OCI-LY3 (cell line): ENCODE results near the gene CCDC127.
"Not testable (repeated sequence)": the region's sequence is repeated elsewhere in the genome, so short reads cannot be mapped to it uniquely, and the experiment has no call there.

ENCODE experiments used
- H2AFZ ChIP-seq: fragments of 200-600, 300-600 bp; shearing (Covaris generic); 2 replicates; pipeline ENCODE4 v1.6.0; 2014; ENCODE audit warnings: antibody characterized with exemption, low read depth, low read length
- H3K27ac ChIP-seq: fragments of 200-600, 300-600 bp; sonication (generic); 2 replicates; pipeline ENCODE4 v1.5.1; 2014; ENCODE audit warnings: mild to moderate bottlenecking, low read length, moderate library complexity, mixed read lengths
- H3K27me3 ChIP-seq: fragments of 200-600, 300-600 bp; sonication (generic); 2 replicates; pipeline ENCODE4 v1.6.1; 2014; ENCODE audit warnings: low read depth, low read length, mixed read lengths
- H3K36me3 ChIP-seq: fragments of 200-600, 300-600 bp; sonication (generic); replicated peaks from 2 replicates; pipeline ENCODE3; 2014; ENCODE audit warnings: low read depth, low read length, mixed read lengths
- H3K4me1 ChIP-seq: fragments of 300-600, 200-600 bp; sonication (generic); 2 replicates; pipeline ENCODE4 v1.6.1; 2014; ENCODE audit warnings: low read length, mixed read lengths
- H3K4me2 ChIP-seq: fragments of 200-600, 300-600 bp; sonication (generic); 2 replicates; pipeline ENCODE4 v1.6.1; 2014; ENCODE audit warnings: low read length, mixed read lengths
- H3K4me3 ChIP-seq: fragments of 300-600, 200-600 bp; sonication (generic); 2 replicates; pipeline ENCODE4 v1.5.1; 2014; ENCODE audit warnings: antibody characterized with exemption, mild to moderate bottlenecking, low read length, moderate library complexity
- H3K79me2 ChIP-seq: fragments of 300-600, 200-600 bp; shearing (Covaris generic); 2 replicates; pipeline ENCODE4 v1.6.1; 2014; ENCODE audit warnings: mild to moderate bottlenecking, low read length, mixed read lengths
- H3K9ac ChIP-seq: fragments of 300-600, 200-600 bp; shearing (Covaris generic); 2 replicates; pipeline ENCODE4 v1.6.0; 2014; ENCODE audit warnings: mild to moderate bottlenecking, low read length, moderate library complexity
- H3K9me3 ChIP-seq: fragments of 200-600, 300-600 bp; shearing (Covaris generic); 2 replicates; pipeline ENCODE4 v1.6.1; 2014; ENCODE audit warnings: low read length, mixed read lengths; ENCODE audit not compliant: insufficient read depth
- H4K20me1 ChIP-seq: fragments of 200-600, 300-600 bp; sonication (generic); 2 replicates; pipeline ENCODE4 v1.6.1; 2016; ENCODE audit warnings: low read length, mixed read lengths; ENCODE audit not compliant: insufficient read depth
- CTCF ChIP-seq: fragments of 200-600, 300-600 bp; sonication (generic); IDR thresholded peaks from 2 replicates; pipeline ENCODE4 v1.5.1; 2014; ENCODE audit warnings: antibody characterized with exemption, low read length, low read depth
- EZH2phosphoT487 ChIP-seq: fragments of 200-600 bp; shearing (Covaris generic); IDR thresholded peaks from 2 replicates; pipeline ENCODE4 v1.6.1; 2018; ENCODE audit warnings: antibody characterized with exemption, mixed run types, low read depth

Gene CCDC127

GRCh38 chr5:218457-219291 lies 721 bp upstream of the CCDC127 start:
- Histone ChIP-seq H4K20me1 (peaks cover 43% of the 10 kb centered on the region), H3K79me2 (peaks cover 57% of the 10 kb centered on the region), H3K9ac (peak overlapping the region; percentile 91), H3K27me3 (no peaks in the 10 kb centered on the region), H3K36me3 (peaks cover 4% of the 10 kb centered on the region), H3K27ac (0 out of 2 replicates have a peak overlapping the region, but pooled peaks have one; percentile 38), H2AFZ (no peak overlapping the region), H3K9me3 (no peaks in the 10 kb centered on the region), H3K4me2 (peak overlapping the region; percentile 95), H3K4me1 (peaks cover 25% of the 10 kb centered on the region), H3K4me3 (peak overlapping the region; percentile 97)
- no peak for TF ChIP-seq EZH2phosphoT487
- no peak for TF ChIP-seq CTCF

GRCh38 chr5:216076-216475 lies 1.9 kb downstream of the CCDC127 start:
- H2AFZ ChIP-seq, H3K27me3 ChIP-seq, H3K9me3 ChIP-seq, H3K27ac ChIP-seq, H3K4me2 ChIP-seq, H3K4me3 ChIP-seq, H3K36me3 ChIP-seq, H3K9ac ChIP-seq, H3K4me1 ChIP-seq: not testable (repeated sequence)
- H4K20me1 ChIP-seq: peaks cover 17% of the 10 kb centered on the region
- peaks cover 31% of the 10 kb centered on the region for H3K79me2 ChIP-seq

- H3K79me2 ChIP-seq: peaks cover 24% of the 10 kb centered on the region
- H3K27me3 ChIP-seq, H3K27ac ChIP-seq, H3K36me3 ChIP-seq, H2AFZ ChIP-seq, H3K4me3 ChIP-seq, H3K9me3 ChIP-seq, H3K4me1 ChIP-seq, H3K9ac ChIP-seq, H3K4me2 ChIP-seq: not testable (repeated sequence)
- H4K20me1 ChIP-seq: peaks cover 14% of the 10 kb centered on the region
Measured at GRCh38 chr5:215256-215655, 2.7 kb downstream of the CCDC127 start.

- H3K27me3 ChIP-seq: no peaks in the 10 kb centered on the region
- H3K4me2 ChIP-seq: no peak overlapping the region
- H3K9ac ChIP-seq: no peak overlapping the region
- no peak overlapping the region for H3K4me3 ChIP-seq
- no peak for TF ChIP-seq CTCF
- no peak for TF ChIP-seq EZH2phosphoT487
- no peak overlapping the region for H3K27ac ChIP-seq
- H4K20me1 ChIP-seq: peaks cover 8% of the 10 kb centered on the region; the same call in 1 of the 2 replicates
- no peaks in the 10 kb centered on the region for H3K4me1 ChIP-seq
- peaks cover 18% of the 10 kb centered on the region for H3K79me2 ChIP-seq
- peaks cover 4% of the 10 kb centered on the region for H3K36me3 ChIP-seq
- no peaks in the 10 kb centered on the region for H3K9me3 ChIP-seq
- no peak overlapping the region for H2AFZ ChIP-seq
Measured at GRCh38 chr5:213803-214395, 4.1 kb downstream of the CCDC127 start.
